Measurements from ENCODE around the gene GPSM3. TPM values are rescaled to one million over a fixed set of nuclear protein-coding genes. Genes with fewer than 3 reads are reported as not detected.

Gene GPSM3
- polyA plus RNA-seq, 4 donors: 6.0 to 31.3 (median 14.0) TPM

DNA sequence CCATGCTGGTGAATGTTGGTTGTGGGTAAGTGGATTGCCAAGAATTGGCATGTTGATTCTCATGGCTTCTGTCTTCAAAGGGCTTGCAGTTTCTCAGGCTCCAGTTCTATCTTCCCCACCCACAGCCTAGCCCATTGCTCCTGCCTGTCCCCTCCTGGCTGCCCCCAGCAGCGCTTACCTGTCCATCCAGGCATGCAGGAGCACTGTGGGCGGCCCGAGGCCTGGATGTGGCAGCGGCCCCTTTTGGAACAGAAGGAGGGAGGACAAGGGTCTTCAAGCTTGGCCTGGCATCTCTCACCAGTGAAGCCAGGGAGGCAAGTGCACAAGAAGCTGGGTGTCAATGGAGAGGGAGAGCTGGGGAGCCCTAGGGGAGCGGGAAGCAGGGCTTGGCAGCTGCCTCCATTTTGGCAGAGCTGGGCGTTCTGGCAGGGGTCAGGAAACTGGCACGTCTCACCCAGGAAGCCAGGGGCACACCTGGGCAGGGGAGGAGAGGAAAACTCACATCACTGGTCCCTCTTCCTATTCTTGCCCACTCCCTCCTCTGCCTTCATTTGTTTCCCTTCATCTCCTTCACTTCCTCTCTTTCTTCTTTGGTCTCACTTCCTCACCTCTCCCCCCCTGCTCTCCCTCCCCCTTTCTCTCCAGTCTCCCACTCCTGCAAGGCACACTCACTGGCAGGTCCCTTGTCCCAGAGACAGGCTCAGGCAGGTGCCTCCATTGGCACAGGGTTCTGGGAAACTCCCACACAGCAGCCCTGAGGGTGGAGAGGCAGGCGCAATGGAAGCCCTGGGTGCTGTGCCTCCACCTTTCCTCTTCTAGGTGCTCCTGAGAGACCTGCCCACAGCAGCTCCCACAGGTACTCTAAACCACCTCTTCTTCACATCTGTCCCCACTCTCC lies 30.1 kb upstream of the GPSM3 start:
- H3K27me3 ChIP-seq (ENCODE audit: control insufficient read depth in 3 of 3, insufficient read depth in 3 of 3, low read length in 3 of 3): peaks cover 0 to 2% (median 0%) of the 10 kb centered on the region in 3 donors
- no peaks in the 10 kb centered on the region for H3K9me3 ChIP-seq (ENCODE audit: control insufficient read depth in 2 of 2, insufficient read depth in 1 of 2, low read depth in 1 of 2, low read length in 1 of 2)
- no peak overlapping the region for H3K4me3 ChIP-seq (ENCODE audit: low read depth in 1 of 3, low read length in 3 of 3)
- WGBS, 3 donors: 80 to 88% (median 88%) methylated on average over 7 to 8 of the region's 8 CpGs
- DNase-seq (no peak), FAIRE-seq (no peak)
- H3K36me3 ChIP-seq (ENCODE audit: control insufficient read depth in 3 of 3, insufficient read depth in 2 of 3, low read depth in 1 of 3, low read length in 3 of 3): no peaks in the 10 kb centered on the region
- no peak overlapping the region for H3K27ac ChIP-seq (ENCODE audit: low read depth in 1 of 3, low read length in 2 of 3)
- H3K4me1 ChIP-seq (ENCODE audit: control insufficient read depth in 3 of 3, insufficient read depth in 2 of 3, low read depth in 1 of 3, low read length in 2 of 3): no peaks in the 10 kb centered on the region

DNA sequence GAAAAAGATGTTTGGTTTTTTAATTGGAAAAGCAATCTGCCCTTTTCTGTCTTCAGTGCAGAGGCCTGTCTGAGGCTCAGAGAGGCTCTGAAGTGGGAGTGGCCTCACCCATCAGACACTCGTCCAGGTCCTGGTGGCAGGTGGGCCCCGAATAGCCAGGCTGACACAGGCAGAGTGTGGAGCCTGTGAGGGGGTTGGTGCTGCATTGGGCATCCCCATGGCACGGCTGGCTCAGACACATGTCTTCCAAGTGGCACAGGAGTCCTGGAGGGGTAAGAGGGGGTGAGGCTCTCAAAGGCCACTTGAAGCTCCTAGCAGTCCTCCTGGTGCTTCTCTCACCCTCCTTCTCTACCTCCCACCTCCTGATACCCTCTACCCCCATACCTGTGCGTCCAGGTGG lies 27.6 kb upstream of the GPSM3 start:
- FAIRE-seq: no peak
- no peaks in the 10 kb centered on the region for H3K9me3 ChIP-seq (ENCODE audit: control insufficient read depth in 2 of 2, insufficient read depth in 1 of 2, low read depth in 1 of 2, low read length in 1 of 2)

DNA sequence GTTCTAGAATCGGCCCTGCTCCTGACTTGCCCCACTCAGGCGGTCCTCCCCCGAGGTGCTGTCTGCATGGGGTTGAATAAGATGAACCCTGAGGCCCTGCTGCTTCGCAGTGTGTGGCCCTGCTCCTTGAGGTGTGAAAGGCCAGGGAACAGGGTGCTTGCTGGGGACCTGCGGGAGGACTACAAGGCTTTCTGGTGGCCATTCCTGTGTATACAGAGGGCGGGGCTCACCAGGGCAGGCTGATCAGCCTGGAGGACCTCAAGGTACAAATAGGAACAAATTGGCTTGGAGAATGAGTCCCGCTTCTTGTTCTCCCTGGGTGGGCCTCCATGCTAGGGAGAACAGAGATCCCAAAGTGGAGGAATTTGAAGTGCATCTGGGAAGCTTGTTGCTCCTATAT lies 25.7 kb upstream of the GPSM3 start:
- WGBS, 3 donors: 74 to 80% (median 77%) methylated on average over 7 of the region's 7 CpGs
- DNase-seq: no peak
- FAIRE-seq: no peak
- Histone ChIP-seq H3K4me3 (ENCODE audit: low read depth in 1 of 3, low read length in 3 of 3) (no peak overlapping the region), H3K4me1 (ENCODE audit: control insufficient read depth in 3 of 3, insufficient read depth in 2 of 3, low read depth in 1 of 3, low read length in 2 of 3) (no peaks in the 10 kb centered on the region), H3K27me3 (ENCODE audit: control insufficient read depth in 3 of 3, insufficient read depth in 3 of 3, low read length in 3 of 3) (peaks cover 0 to 2% (median 0%) of the 10 kb centered on the region in 3 donors), H3K9me3 (ENCODE audit: control insufficient read depth in 2 of 2, insufficient read depth in 1 of 2, low read depth in 1 of 2, low read length in 1 of 2) (no peaks in the 10 kb centered on the region), H3K27ac (ENCODE audit: low read depth in 1 of 3, low read length in 2 of 3) (no peak overlapping the region), H3K36me3 (ENCODE audit: control insufficient read depth in 3 of 3, insufficient read depth in 2 of 3, low read depth in 1 of 3, low read length in 3 of 3) (no peaks in the 10 kb centered on the region)

More for the DNA sequence above, 27.6 kb upstream of the GPSM3 start:
- Histone ChIP-seq H3K4me1 (ENCODE audit: control insufficient read depth in 3 of 3, insufficient read depth in 2 of 3, low read depth in 1 of 3, low read length in 2 of 3) (no peaks in the 10 kb centered on the region), H3K36me3 (ENCODE audit: control insufficient read depth in 3 of 3, insufficient read depth in 2 of 3, low read depth in 1 of 3, low read length in 3 of 3) (no peaks in the 10 kb centered on the region), H3K4me3 (ENCODE audit: low read depth in 1 of 3, low read length in 3 of 3) (no peak overlapping the region), H3K27me3 (ENCODE audit: control insufficient read depth in 3 of 3, insufficient read depth in 3 of 3, low read length in 3 of 3) (peaks cover 0 to 2% (median 0%) of the 10 kb centered on the region in 3 donors), H3K27ac (ENCODE audit: low read depth in 1 of 3, low read length in 2 of 3) (no peak overlapping the region)
- DNase-seq: no peak
- 73 to 80% (median 75%) methylated on average over 3 to 4 of the region's 4 CpGs for WGBS, 3 donors

DNA sequence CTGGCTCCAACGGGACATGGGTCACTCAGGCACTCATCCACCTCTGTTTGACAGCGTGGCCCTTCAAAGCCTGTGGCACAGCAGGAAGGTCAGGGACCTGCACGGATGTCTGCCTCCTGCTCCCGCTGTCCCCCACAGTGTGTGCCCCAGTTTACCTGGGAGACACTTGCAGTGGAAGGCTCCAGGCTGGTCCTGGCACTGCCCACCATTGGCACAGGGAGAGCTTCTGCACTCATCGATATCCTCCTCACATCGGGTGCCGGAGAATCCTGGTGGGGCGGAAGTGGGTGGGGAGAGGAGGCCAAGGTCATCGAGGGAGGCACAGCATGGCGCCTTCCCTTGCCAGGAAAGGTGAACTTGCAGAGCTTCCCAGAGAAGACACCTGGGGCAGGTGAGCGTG lies 24.6 kb upstream of the GPSM3 start:
- no peaks in the 10 kb centered on the region for H3K36me3 ChIP-seq (ENCODE audit: control insufficient read depth in 3 of 3, insufficient read depth in 2 of 3, low read depth in 1 of 3, low read length in 3 of 3)
- 85 to 91% (median 86%) methylated on average over 11 of the region's 11 CpGs for WGBS, 3 donors
- no peak overlapping the region for H3K4me3 ChIP-seq (ENCODE audit: low read depth in 1 of 3, low read length in 3 of 3)
- H3K9me3 ChIP-seq (ENCODE audit: control insufficient read depth in 2 of 2, insufficient read depth in 1 of 2, low read depth in 1 of 2, low read length in 1 of 2): no peaks in the 10 kb centered on the region
- DNase-seq (no peak), FAIRE-seq (no peak)
- no peak overlapping the region for H3K27ac ChIP-seq (ENCODE audit: low read depth in 1 of 3, low read length in 2 of 3)
- H3K4me1 ChIP-seq (ENCODE audit: control insufficient read depth in 3 of 3, insufficient read depth in 2 of 3, low read depth in 1 of 3, low read length in 2 of 3): no peaks in the 10 kb centered on the region
- H3K27me3 ChIP-seq (ENCODE audit: control insufficient read depth in 3 of 3, insufficient read depth in 3 of 3, low read length in 3 of 3): peaks cover 0 to 2% (median 0%) of the 10 kb centered on the region in 3 donors

DNA sequence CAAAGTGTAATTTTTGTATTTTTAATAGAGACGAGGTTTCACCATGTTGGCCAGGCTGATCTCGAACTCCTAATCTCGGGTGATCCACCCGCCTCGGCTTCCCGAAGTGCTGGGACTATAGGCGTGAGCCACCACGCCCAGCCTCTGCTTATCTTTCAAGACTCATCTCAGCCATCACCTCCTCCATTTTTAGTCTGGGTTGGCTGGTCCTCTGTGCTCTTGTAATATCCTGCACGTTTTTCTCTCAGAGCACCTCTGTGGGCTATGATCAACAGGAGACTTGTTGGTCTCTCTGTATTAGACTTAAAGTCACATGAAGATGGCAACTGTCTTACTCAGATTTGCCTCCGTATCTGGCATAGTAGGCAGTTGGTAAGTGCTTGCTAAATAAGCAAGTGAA lies 23.8 kb upstream of the GPSM3 start:
- FAIRE-seq (no peak), DNase-seq (no peak)
- WGBS, 3 donors: 77 to 81% (median 78%) methylated on average over 10 of the region's 10 CpGs
- no peaks in the 10 kb centered on the region for H3K9me3 ChIP-seq (ENCODE audit: control insufficient read depth in 2 of 2, insufficient read depth in 1 of 2, low read depth in 1 of 2, low read length in 1 of 2)
- H3K27ac ChIP-seq (ENCODE audit: low read depth in 1 of 3, low read length in 2 of 3): no peak overlapping the region
- H3K36me3 ChIP-seq (ENCODE audit: control insufficient read depth in 3 of 3, insufficient read depth in 2 of 3, low read depth in 1 of 3, low read length in 3 of 3): no peaks in the 10 kb centered on the region
- H3K4me1 ChIP-seq (ENCODE audit: control insufficient read depth in 3 of 3, insufficient read depth in 2 of 3, low read depth in 1 of 3, low read length in 2 of 3): no peaks in the 10 kb centered on the region
- peaks cover 0 to 2% (median 0%) of the 10 kb centered on the region in 3 donors for H3K27me3 ChIP-seq (ENCODE audit: control insufficient read depth in 3 of 3, insufficient read depth in 3 of 3, low read length in 3 of 3)
- H3K4me3 ChIP-seq (ENCODE audit: low read depth in 1 of 3, low read length in 3 of 3): no peak overlapping the region

DNA sequence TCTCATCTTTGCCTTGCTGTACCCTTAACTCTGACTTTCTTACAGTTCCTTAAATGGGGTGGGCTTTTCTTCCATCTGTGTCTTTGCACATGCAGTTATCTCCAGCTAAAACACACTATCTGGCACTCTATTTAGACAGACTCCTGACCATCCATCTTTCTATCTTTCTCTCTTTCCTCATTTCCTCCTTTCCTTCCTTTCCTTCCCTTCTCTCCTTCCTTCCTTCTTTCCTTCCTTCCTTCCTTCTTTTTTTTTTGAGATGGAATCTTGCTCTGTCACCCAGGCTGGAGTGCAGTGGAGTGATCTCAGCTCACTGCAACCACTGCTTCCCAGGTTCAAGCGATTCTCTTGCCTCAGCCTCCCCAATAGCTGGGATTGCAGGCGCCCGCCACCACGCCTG lies 23.2 kb upstream of the GPSM3 start:
- Histone ChIP-seq H3K27me3 (ENCODE audit: control insufficient read depth in 3 of 3, insufficient read depth in 3 of 3, low read length in 3 of 3) (peaks cover 0 to 2% (median 0%) of the 10 kb centered on the region in 3 donors), H3K9me3 (ENCODE audit: control insufficient read depth in 2 of 2, insufficient read depth in 1 of 2, low read depth in 1 of 2, low read length in 1 of 2) (no peaks in the 10 kb centered on the region), H3K27ac (ENCODE audit: low read depth in 1 of 3, low read length in 2 of 3) (no peak overlapping the region), H3K4me3 (ENCODE audit: low read depth in 1 of 3, low read length in 3 of 3) (no peak overlapping the region), H3K36me3 (ENCODE audit: control insufficient read depth in 3 of 3, insufficient read depth in 2 of 3, low read depth in 1 of 3, low read length in 3 of 3) (no peaks in the 10 kb centered on the region), H3K4me1 (ENCODE audit: control insufficient read depth in 3 of 3, insufficient read depth in 2 of 3, low read depth in 1 of 3, low read length in 2 of 3) (no peaks in the 10 kb centered on the region)
- DNase-seq: no peak
- WGBS, 3 donors: 95 to 99% (median 98%) methylated on average over 4 of the region's 4 CpGs
- FAIRE-seq: no peak

DNA sequence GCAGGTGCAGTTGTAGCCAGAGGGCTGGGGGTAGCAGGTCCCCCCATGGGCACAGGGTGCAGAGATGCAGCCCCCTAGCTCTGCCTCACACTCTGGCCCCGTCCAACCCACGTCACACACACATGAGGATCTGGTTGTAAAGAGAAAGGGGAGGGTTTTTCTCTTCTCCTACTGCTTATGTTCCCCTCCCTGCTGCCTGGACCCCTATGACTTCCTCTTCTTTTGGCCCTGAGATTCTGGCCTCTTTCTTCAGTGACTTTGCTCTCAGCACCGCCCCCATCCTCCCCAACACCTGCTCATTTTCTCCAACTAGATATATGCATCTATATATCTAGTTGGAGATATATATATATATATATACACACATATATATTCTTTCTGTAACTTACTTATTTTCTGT lies 21.7 kb upstream of the GPSM3 start:
- H3K27me3 ChIP-seq (ENCODE audit: control insufficient read depth in 3 of 3, insufficient read depth in 3 of 3, low read length in 3 of 3): peaks cover 0 to 2% (median 0%) of the 10 kb centered on the region in 3 donors
- no peak overlapping the region for H3K27ac ChIP-seq (ENCODE audit: low read depth in 1 of 3, low read length in 2 of 3)
- DNase-seq: no peak
- 81 to 92% (median 81%) methylated on average over 3 of the region's 3 CpGs for WGBS, 3 donors
- no peak overlapping the region for H3K4me3 ChIP-seq (ENCODE audit: low read depth in 1 of 3, low read length in 3 of 3)
- H3K4me1 ChIP-seq (ENCODE audit: control insufficient read depth in 3 of 3, insufficient read depth in 2 of 3, low read depth in 1 of 3, low read length in 2 of 3): no peaks in the 10 kb centered on the region
- H3K9me3 ChIP-seq (ENCODE audit: control insufficient read depth in 2 of 2, insufficient read depth in 1 of 2, low read depth in 1 of 2, low read length in 1 of 2): no peaks in the 10 kb centered on the region
- no peak for FAIRE-seq
- H3K36me3 ChIP-seq (ENCODE audit: control insufficient read depth in 3 of 3, insufficient read depth in 2 of 3, low read depth in 1 of 3, low read length in 3 of 3): no peaks in the 10 kb centered on the region

DNA sequence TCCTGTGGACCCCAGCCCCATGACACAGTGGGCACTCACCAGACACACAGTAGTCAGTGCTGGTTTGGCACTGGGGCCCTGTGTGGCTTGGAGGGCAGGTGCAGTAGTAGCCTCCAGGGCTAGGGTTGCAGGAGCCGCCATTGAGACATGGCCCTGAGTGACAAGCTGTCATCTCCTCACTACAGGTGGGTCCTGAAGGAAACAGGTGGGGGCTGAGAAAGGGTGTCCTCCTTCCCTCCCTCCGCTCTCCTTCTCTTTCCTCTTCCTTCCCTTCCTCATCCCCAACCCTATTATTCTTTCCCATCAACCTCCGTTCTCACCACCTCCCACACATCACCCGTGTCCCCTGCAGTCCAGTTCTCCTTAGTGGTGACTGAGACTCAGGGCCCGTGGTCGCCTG lies 21.2 kb upstream of the GPSM3 start:
- DNase-seq (no peak), FAIRE-seq (no peak)
- Histone ChIP-seq H3K27me3 (ENCODE audit: control insufficient read depth in 3 of 3, insufficient read depth in 3 of 3, low read length in 3 of 3) (peaks cover 0 to 2% (median 0%) of the 10 kb centered on the region in 3 donors), H3K9me3 (ENCODE audit: control insufficient read depth in 2 of 2, insufficient read depth in 1 of 2, low read depth in 1 of 2, low read length in 1 of 2) (no peaks in the 10 kb centered on the region), H3K4me1 (ENCODE audit: control insufficient read depth in 3 of 3, insufficient read depth in 2 of 3, low read depth in 1 of 3, low read length in 2 of 3) (no peaks in the 10 kb centered on the region), H3K4me3 (ENCODE audit: low read depth in 1 of 3, low read length in 3 of 3) (no peak overlapping the region), H3K27ac (ENCODE audit: low read depth in 1 of 3, low read length in 2 of 3) (no peak overlapping the region), H3K36me3 (ENCODE audit: control insufficient read depth in 3 of 3, insufficient read depth in 2 of 3, low read depth in 1 of 3, low read length in 3 of 3) (no peaks in the 10 kb centered on the region)
- 86 to 93% (median 91%) methylated on average over 6 of the region's 6 CpGs for WGBS, 3 donors

Data from small intestine (tissue), 7 donors.